ENCODE data around the gene SRGAP1.
"Not testable (repeated sequence)": the region's sequence is repeated elsewhere in the genome, so short reads cannot be mapped to it uniquely, and the experiment has no call there.

The SRGAP1 gene

GRCh38 chr12:64072916-64073575, 228.5 kb downstream of the SRGAP1 start:
- no peak overlapping the region for H3K4me3 ChIP-seq (replicated peaks in 1 of 2; ENCODE audit: low read depth in 2 of 2, low read length in 2 of 2)
- DNase-seq (ENCODE audit: low read depth in 2 of 2) = no peak
- TF ChIP-seq, protein P1, sequence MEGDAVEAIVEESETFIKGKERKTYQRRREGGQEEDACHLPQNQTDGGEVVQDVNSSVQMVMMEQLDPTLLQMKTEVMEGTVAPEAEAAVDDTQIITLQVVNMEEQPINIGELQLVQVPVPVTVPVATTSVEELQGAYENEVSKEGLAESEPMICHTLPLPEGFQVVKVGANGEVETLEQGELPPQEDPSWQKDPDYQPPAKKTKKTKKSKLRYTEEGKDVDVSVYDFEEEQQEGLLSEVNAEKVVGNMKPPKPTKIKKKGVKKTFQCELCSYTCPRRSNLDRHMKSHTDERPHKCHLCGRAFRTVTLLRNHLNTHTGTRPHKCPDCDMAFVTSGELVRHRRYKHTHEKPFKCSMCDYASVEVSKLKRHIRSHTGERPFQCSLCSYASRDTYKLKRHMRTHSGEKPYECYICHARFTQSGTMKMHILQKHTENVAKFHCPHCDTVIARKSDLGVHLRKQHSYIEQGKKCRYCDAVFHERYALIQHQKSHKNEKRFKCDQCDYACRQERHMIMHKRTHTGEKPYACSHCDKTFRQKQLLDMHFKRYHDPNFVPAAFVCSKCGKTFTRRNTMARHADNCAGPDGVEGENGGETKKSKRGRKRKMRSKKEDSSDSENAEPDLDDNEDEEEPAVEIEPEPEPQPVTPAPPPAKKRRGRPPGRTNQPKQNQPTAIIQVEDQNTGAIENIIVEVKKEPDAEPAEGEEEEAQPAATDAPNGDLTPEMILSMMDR (IDR thresholded peaks at IDR 0.05; ENCODE audit: low read depth, low read length) = no peak

DNA sequence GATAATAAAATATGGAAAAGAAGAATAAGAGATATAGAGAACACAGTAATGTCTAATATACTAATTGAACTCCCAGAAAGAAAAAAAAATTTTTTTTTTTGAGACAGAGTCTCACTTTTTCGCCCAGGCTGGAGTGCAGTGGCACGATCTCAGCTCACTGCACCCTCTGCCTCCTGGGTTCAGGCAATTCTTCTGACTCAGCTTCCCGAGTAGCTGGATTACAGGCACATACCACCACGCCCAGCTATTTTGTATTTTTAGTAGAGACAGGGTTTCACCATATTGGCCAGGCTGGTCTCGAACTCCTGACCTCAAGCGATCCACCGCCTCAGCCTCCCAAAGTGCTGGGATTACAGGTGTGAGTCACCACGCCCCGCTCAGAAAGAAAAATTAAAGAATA, 232.1 kb downstream of the SRGAP1 start:
- H3K4me3 ChIP-seq (replicated peaks in 1 of 2; ENCODE audit: low read depth in 2 of 2, low read length in 2 of 2) = not testable (repeated sequence)
- DNase-seq (ENCODE audit: low read depth in 2 of 2) = peak in 1 of 2 donors; percentile 38

DNA sequence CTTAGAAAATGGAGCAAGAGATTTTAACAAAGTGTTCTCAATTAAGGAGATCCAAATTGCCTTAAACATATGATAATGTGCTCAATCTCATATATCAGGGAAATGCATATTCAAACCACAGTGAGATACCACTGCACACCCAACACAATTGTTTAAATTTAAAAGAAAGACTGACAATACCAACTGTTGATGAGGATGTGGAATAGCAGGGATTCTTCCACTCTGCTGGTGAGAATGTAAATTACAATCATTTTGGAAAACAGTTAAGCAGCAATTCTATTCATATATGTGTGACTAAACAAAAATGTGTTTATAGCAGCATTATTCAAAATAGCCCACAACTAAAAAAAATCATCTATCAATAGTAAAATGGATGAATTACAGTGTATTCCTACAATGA, 233.4 kb downstream of the SRGAP1 start:
- DNase-seq (ENCODE audit: low read depth in 2 of 2) = peak; percentile 18 to 40
- TF ChIP-seq, protein P1 (IDR thresholded peaks at IDR 0.05; ENCODE audit: low read depth, low read length) = peak; percentile 33
- H3K4me3 ChIP-seq (replicated peaks in 1 of 2; ENCODE audit: low read depth in 2 of 2, low read length in 2 of 2) = no peak overlapping the region

DNA sequence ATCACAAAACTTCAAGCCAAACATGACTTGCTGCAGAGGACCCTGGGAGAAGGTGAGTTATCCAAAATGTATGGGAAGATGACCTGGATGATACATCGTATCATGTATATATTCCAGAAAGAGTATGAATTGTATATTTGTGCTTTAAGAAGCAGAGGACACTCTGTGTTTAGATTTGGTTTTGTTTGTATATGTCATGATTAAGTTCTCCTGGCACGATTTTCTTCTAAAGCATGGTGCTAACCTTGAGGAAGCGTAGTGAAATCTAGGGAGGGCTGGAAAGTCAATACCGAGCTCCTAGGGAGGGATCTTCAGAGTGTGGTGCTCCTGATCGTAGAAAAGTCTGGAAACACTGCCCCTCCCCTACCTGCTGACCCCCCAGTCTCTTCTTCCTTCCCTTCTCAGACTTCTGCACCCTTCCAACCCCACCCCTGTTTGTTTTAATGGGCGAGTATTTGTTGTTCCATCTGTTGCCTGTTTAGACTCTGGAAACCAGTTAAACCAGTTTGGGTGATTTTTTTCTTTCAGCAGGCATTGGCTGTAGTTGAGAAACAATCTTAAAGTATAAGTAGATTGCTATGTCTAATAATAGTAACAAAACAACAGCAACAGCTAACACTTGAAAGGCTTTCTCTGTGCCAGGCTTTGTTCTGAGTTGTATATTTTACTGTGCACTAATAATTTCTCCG, 236.0 kb downstream of the SRGAP1 start:
- H3K4me3 ChIP-seq (replicated peaks in 1 of 2; ENCODE audit: low read depth in 2 of 2, low read length in 2 of 2) = no peak overlapping the region
- DNase-seq (ENCODE audit: low read depth in 2 of 2) = peak in 1 of 2 donors; percentile 43
- TF ChIP-seq, protein P1 (IDR thresholded peaks at IDR 0.05; ENCODE audit: low read depth, low read length) = no peak

DNA sequence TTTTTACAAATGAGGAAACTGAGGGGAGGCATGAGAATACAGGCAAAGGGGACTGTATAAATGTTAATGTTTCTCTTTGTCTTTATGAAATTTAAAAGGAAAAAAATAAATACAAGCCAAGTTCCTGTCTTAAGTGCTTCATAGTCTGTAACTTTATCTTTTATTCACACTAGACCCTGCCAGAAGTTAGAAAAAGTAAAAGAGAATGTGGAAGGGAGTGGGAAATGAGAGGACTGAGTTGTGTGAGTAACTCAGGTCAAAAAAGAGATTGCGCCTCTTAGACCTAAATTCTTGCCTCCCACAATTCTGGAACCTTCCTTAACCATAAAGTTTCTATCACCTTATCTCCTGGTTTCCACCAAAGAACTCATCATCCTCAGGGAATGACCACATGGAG, 236.5 kb downstream of the SRGAP1 start:
- H3K4me3 ChIP-seq (replicated peaks in 1 of 2; ENCODE audit: low read depth in 2 of 2, low read length in 2 of 2) = no peak overlapping the region
- TF ChIP-seq, protein P1 (IDR thresholded peaks at IDR 0.05; ENCODE audit: low read depth, low read length) = no peak
- peak in 1 of 2 donors; percentile 61 for DNase-seq (ENCODE audit: low read depth in 2 of 2)

DNA sequence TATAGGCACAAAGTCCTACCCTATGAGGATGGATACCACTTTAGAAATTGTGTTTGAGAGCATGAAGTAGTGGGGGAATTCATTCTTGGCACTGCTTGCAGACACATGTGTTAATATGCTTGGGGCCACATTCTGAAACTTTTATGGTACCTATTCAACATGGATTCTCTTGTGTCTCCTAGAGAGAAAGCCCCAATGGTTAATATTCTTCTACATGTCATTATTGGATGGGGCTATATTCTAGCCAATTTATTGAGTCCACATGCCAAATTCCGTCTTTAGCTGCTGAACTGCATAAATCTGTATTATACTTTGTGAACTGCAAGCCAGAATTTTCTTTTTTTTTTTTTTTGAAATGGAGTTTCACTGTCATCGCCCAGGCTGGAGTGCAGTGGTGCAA, 237.6 kb downstream of the SRGAP1 start:
- H3K4me3 ChIP-seq (replicated peaks in 1 of 2; ENCODE audit: low read depth in 2 of 2, low read length in 2 of 2) = no peak overlapping the region
- TF ChIP-seq, protein P1 (IDR thresholded peaks at IDR 0.05; ENCODE audit: low read depth, low read length) = no peak
- DNase-seq (ENCODE audit: low read depth in 2 of 2) = no peak

GRCh38 chr12:64082866-64083268, 238.4 kb downstream of the SRGAP1 start:
- H3K4me3 ChIP-seq (replicated peaks in 1 of 2; ENCODE audit: low read depth in 2 of 2, low read length in 2 of 2) = no peak overlapping the region

More at GRCh38 chr12:64082866-64083268, 238.4 kb downstream of the SRGAP1 start:
- TF ChIP-seq, protein P1 (IDR thresholded peaks at IDR 0.05; ENCODE audit: low read depth, low read length) = no peak
- no peak for DNase-seq (ENCODE audit: low read depth in 2 of 2)
